T-helper 1 cell treated with Interleukin-12 subunit alpha and Interleukin-12 subunit beta and Interleukin-4 antibody, amounts not matched to agents 30 ng/mL and 1 ng/mL, for 36 hours (primary cell): ENCODE measurements around the gene BST2. TPM values are rescaled to one million over a fixed set of nuclear protein-coding genes. Genes with fewer than 3 reads are reported as not detected.

ENCODE experiments used
- total RNA-seq: library from RNA; stranded (reverse); gene quantifications from 2 replicates; pipeline ENCODE4 v1.2.3, GENCODE V29; 2022

The BST2 gene
- total RNA-seq, 1 donor from 2014 or later: 214 TPM

Other genes with a start within 250 kb of the BST2 start
- 27.8 and 31.3 TPM in 2 replicates for gene USE1, start 190.3 kb downstream of the BST2 start, total RNA-seq
- gene OCEL1, start 179.4 kb downstream of the BST2 start, total RNA-seq: 15.7 and 21.3 TPM in 2 replicates
- gene NR2F6, start 159.7 kb downstream of the BST2 start, total RNA-seq: 6.4 and 6.5 TPM in 2 replicates
- 0.22 and 0.80 TPM in 2 replicates for gene USHBP1, start 140.9 kb downstream of the BST2 start, total RNA-seq
- 107 and 113 TPM in 2 replicates for gene BABAM1, start 138.2 kb downstream of the BST2 start, total RNA-seq
- gene ANKLE1, start 123.7 kb downstream of the BST2 start, total RNA-seq: 3.7 and 4.5 TPM in 2 replicates
- gene ABHD8, start 102.2 kb downstream of the BST2 start, total RNA-seq: 12.0 and 12.7 TPM in 2 replicates
- 81.3 and 84.7 TPM in 2 replicates for gene MRPL34, start 99.8 kb downstream of the BST2 start, total RNA-seq
- 44.5 and 45.8 TPM in 2 replicates for gene DDA1, start 96.1 kb downstream of the BST2 start, total RNA-seq
- gene ANO8, start 70.8 kb downstream of the BST2 start, total RNA-seq: 13.2 and 13.6 TPM in 2 replicates
- 32.3 and 36.9 TPM in 2 replicates for gene GTPBP3, start 68.1 kb downstream of the BST2 start, total RNA-seq
- 0.12 TPM in 1 of 2 replicates, not detected in the other for gene PLVAP, start 28.3 kb downstream of the BST2 start, total RNA-seq
- 4.1 and 4.5 TPM in 2 replicates for gene CCDC194, start 11.4 kb downstream of the BST2 start, total RNA-seq
- gene MVB12A, start 14.4 kb upstream of the BST2 start, total RNA-seq: 38.7 and 39.2 TPM in 2 replicates
- gene TMEM221, start 43.0 kb upstream of the BST2 start, total RNA-seq: not detected in 2 replicates
- gene NXNL1, start 55.3 kb upstream of the BST2 start, total RNA-seq: not detected in 2 replicates
- 1.4 and 1.7 TPM in 2 replicates for gene SLC27A1, start 64.9 kb upstream of the BST2 start, total RNA-seq
- gene PGLS, start 106.0 kb upstream of the BST2 start, total RNA-seq: 63.3 and 68.7 TPM in 2 replicates
- gene COLGALT1, start 150.0 kb upstream of the BST2 start, total RNA-seq: 53.4 and 62.0 TPM in 2 replicates